SK-N-SH treated with all-trans-retinoic acid at 6 μM for 48 hours (cell line): ENCODE results near the gene HOXA6.
A peak's percentile ranks its signal among the peaks of the same experiment; 100 is the strongest.

Experiments used
- ATAC-seq: fragments of 200-7000 bp; cut with Tn5 transposase; 3 replicates; pipeline ENCODE4 v1.9.1; 2020; ENCODE audit warnings: mild to moderate bottlenecking, moderate library complexity
- BACH2 ChIP-seq: fragments of 250-450 bp; sonication (Bioruptor Pico); IDR thresholded peaks from 2 replicates; pipeline ENCODE4 v1.9.0; 2021; ENCODE audit warnings: mild to moderate bottlenecking, borderline replicate concordance
- ESRRG ChIP-seq: fragments of 250-450 bp; sonication (Bioruptor Pico); IDR thresholded peaks from 2 replicates; pipeline ENCODE4 v1.6.1; 2021; ENCODE audit warnings: mild to moderate bottlenecking
- GLIS3 ChIP-seq: fragments of 250-450 bp; sonication (Bioruptor Pico); IDR thresholded peaks from 2 replicates; pipeline ENCODE4 v1.5.0; 2020; ENCODE audit warnings: mild to moderate bottlenecking, moderate library complexity
- OSR1 ChIP-seq: fragments of 250-450 bp; sonication (Bioruptor Pico); IDR thresholded peaks from 2 replicates; pipeline ENCODE4 v1.8.0; 2022; ENCODE audit warnings: moderate library complexity, mild to moderate bottlenecking, inconsistent platforms
- PPARA ChIP-seq: fragments of 250-450 bp; sonication (Bioruptor Pico); IDR thresholded peaks from 2 replicates; pipeline ENCODE4 v1.5.0; 2020; ENCODE audit warnings: mild to moderate bottlenecking, borderline replicate concordance
- RARB ChIP-seq: fragments of 250-450 bp; sonication (Bioruptor Pico); IDR thresholded peaks from 2 replicates; pipeline ENCODE4 v1.8.0; 2021; ENCODE audit warnings: mild to moderate bottlenecking, moderate library complexity
- SNAI2 ChIP-seq: fragments of 250-450 bp; sonication (Bioruptor Pico); IDR thresholded peaks from 2 replicates; pipeline ENCODE4 v1.5.0; 2020; ENCODE audit warnings: mild to moderate bottlenecking, moderate library complexity
- TCF4 ChIP-seq: fragments of 250-450 bp; sonication (Bioruptor Pico); IDR thresholded peaks from 2 replicates; pipeline ENCODE4 v1.8.0; 2021; ENCODE audit warnings: mild to moderate bottlenecking, moderate library complexity, borderline replicate concordance
- TOX ChIP-seq: fragments of 250-450 bp; sonication (Bioruptor Pico); IDR thresholded peaks from 2 replicates; pipeline ENCODE4 v1.8.0; 2021; ENCODE audit warnings: mild to moderate bottlenecking, moderate library complexity, borderline replicate concordance
- ZFP3 ChIP-seq: fragments of 250-450 bp; sonication (Bioruptor Pico); IDR thresholded peaks from 2 replicates; pipeline ENCODE4 v1.5.0; 2020; ENCODE audit warnings: mild to moderate bottlenecking, moderate library complexity
- ZFP30 ChIP-seq: fragments of 450-650 bp; formaldehyde crosslinking; IDR thresholded peaks from 2 replicates; pipeline ENCODE4 v1.5.0; 2022; ENCODE audit warnings: mild to moderate bottlenecking, moderate library complexity
- ZNF565 ChIP-seq: fragments of 450-650 bp; formaldehyde crosslinking; conservative IDR thresholded peaks from 2 replicates; pipeline ENCODE4 v1.5.0; 2020; ENCODE audit warnings: low read depth, mild to moderate bottlenecking, moderate library complexity
- ZNF70 ChIP-seq: fragments of 450-650 bp; formaldehyde crosslinking; IDR thresholded peaks from 2 replicates; pipeline ENCODE4 v1.5.0; 2020; ENCODE audit warnings: mild to moderate bottlenecking, moderate library complexity
- ZNF8 ChIP-seq: fragments of 450-650 bp; formaldehyde crosslinking; IDR thresholded peaks from 2 replicates; pipeline ENCODE4 v1.5.0; 2020; ENCODE audit warnings: mild to moderate bottlenecking, moderate library complexity
- TF ChIP-seq, protein P1 (sequence below): fragments of 250-450 bp; sonication (Bioruptor Pico); IDR thresholded peaks from 2 replicates; pipeline ENCODE4 v1.8.0; 2020; ENCODE audit warnings: mild to moderate bottlenecking, moderate library complexity, borderline replicate concordance
- TF ChIP-seq, protein P2 (sequence below): fragments of 250-450 bp; sonication (Bioruptor Pico); IDR thresholded peaks from 2 replicates; pipeline ENCODE4 v1.8.0; 2021; ENCODE audit warnings: low read depth, mild to moderate bottlenecking, moderate library complexity, borderline replicate concordance
- TF ChIP-seq, protein P3 (sequence below): fragments of 250-450 bp; sonication (Bioruptor Pico); IDR thresholded peaks from 2 replicates; pipeline ENCODE4 v1.5.1; 2021; ENCODE audit warnings: mild to moderate bottlenecking, moderate library complexity
- TF ChIP-seq, protein P4 (sequence below): fragments of 250-450 bp; sonication (Bioruptor Pico); IDR thresholded peaks from 2 replicates; pipeline ENCODE4 v1.5.1; 2020; ENCODE audit warnings: low read depth, mild to moderate bottlenecking, moderate library complexity

Gene HOXA6

DNA sequence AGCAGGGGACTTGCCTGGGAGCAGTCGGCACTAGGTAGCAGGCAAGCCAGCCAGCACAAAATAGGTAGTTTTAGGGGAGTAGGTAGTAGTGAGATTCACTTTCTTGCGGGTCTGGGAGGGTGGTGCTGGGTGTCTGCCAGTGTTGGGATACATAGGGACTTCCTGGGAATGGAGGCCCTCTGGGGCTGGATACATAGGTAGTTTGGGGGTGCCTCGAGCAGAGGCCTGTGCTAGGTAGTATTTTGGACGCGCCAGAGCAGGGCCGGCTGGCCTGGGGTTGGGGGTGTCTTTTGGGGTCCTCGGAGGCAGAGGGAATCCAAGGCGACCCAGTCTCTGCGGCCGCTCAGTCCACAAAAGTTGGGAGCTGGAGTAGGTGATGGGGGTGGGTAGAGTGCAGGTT is 6.8 kb upstream of the HOXA6 start:
- TF ChIP-seq TCF4 (CRISPR knock-in tag) (no peak), ZNF565 (CRISPR knock-in tag) (no peak), GLIS3 (no peak), ZFP30 (CRISPR knock-in tag) (no peak), ESRRG (CRISPR knock-in tag) (no peak), RARB (CRISPR knock-in tag) (no peak), ZNF8 (no peak), BACH2 (no peak), ZFP3 (CRISPR knock-in tag) (no peak), PPARA (CRISPR knock-in tag) (no peak)
- TF ChIP-seq, protein P1, sequence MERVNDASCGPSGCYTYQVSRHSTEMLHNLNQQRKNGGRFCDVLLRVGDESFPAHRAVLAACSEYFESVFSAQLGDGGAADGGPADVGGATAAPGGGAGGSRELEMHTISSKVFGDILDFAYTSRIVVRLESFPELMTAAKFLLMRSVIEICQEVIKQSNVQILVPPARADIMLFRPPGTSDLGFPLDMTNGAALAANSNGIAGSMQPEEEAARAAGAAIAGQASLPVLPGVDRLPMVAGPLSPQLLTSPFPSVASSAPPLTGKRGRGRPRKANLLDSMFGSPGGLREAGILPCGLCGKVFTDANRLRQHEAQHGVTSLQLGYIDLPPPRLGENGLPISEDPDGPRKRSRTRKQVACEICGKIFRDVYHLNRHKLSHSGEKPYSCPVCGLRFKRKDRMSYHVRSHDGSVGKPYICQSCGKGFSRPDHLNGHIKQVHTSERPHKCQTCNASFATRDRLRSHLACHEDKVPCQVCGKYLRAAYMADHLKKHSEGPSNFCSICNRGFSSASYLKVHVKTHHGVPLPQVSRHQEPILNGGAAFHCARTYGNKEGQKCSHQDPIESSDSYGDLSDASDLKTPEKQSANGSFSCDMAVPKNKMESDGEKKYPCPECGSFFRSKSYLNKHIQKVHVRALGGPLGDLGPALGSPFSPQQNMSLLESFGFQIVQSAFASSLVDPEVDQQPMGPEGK (CRISPR knock-in tag), result no peak
- TF ChIP-seq, protein P2, sequence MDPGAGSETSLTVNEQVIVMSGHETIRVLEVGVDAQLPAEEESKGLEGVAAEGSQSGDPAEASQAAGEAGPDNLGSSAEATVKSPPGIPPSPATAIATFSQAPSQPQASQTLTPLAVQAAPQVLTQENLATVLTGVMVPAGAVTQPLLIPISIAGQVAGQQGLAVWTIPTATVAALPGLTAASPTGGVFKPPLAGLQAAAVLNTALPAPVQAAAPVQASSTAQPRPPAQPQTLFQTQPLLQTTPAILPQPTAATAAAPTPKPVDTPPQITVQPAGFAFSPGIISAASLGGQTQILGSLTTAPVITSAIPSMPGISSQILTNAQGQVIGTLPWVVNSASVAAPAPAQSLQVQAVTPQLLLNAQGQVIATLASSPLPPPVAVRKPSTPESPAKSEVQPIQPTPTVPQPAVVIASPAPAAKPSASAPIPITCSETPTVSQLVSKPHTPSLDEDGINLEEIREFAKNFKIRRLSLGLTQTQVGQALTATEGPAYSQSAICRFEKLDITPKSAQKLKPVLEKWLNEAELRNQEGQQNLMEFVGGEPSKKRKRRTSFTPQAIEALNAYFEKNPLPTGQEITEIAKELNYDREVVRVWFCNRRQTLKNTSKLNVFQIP (CRISPR knock-in tag), result no peak
- TF ChIP-seq, protein P3, sequence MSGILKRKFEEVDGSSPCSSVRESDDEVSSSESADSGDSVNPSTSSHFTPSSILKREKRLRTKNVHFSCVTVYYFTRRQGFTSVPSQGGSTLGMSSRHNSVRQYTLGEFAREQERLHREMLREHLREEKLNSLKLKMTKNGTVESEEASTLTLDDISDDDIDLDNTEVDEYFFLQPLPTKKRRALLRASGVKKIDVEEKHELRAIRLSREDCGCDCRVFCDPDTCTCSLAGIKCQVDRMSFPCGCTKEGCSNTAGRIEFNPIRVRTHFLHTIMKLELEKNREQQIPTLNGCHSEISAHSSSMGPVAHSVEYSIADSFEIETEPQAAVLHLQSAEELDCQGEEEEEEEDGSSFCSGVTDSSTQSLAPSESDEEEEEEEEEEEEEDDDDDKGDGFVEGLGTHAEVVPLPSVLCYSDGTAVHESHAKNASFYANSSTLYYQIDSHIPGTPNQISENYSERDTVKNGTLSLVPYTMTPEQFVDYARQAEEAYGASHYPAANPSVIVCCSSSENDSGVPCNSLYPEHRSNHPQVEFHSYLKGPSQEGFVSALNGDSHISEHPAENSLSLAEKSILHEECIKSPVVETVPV, result no peak
- TF ChIP-seq, protein P4, sequence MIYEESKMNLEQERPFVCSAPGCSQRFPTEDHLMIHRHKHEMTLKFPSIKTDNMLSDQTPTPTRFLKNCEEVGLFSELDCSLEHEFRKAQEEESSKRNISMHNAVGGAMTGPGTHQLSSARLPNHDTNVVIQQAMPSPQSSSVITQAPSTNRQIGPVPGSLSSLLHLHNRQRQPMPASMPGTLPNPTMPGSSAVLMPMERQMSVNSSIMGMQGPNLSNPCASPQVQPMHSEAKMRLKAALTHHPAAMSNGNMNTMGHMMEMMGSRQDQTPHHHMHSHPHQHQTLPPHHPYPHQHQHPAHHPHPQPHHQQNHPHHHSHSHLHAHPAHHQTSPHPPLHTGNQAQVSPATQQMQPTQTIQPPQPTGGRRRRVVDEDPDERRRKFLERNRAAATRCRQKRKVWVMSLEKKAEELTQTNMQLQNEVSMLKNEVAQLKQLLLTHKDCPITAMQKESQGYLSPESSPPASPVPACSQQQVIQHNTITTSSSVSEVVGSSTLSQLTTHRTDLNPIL (CRISPR knock-in tag), result no peak

DNA sequence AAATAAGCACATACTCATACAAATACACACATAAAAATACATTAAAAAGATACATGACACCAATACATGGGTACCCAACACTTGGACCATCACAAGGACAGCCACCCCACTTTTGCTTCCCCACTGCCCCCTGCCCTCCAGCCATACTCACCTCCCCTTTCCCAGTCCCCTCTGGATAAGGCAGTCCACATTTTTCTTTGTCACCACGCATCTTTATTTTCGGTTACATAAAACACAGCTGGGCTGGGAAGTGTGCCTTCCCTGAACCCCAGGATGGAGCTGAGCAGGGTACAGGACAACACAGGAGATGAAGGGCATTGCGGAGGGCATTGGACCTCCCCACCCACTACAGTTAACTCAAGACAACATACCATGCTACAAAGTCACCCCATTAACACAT is 6.0 kb upstream of the HOXA6 start:
- ATAC-seq, result no peak
- TF ChIP-seq TCF4 (CRISPR knock-in tag) (no peak), ZFP3 (CRISPR knock-in tag) (no peak)

More for the DNA sequence above, 6.8 kb upstream of the HOXA6 start:
- ATAC-seq, result no peak

DNA sequence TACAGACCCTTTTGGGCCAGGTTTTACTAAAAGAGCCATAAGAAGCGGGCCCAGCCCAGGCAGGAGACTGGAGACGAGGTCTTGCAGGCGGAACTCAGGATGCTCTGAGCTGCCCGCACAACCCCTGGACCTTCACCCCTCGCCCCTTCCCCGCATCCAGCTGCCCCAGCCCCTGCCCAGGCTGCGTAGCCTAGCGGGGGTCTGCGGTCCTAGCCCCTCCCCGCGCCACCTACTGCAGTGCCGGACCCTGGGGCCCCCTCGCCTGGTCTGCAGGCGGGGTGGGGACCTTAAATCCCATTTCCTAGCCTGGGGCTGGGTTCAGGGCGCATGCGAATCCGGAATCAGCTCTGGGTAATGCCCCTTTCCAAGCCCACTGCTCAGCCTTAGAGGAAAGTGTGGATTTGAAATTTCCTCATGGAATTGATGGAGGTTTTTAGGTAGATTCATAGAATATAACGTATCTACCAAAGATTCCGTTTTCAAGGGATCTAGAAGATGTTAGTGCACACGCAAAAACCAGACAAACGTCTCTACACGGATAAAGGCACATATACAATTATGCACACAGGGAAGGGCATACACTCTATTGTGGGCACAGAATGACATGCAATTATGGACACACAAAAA is 5.4 kb upstream of the HOXA6 start:
- ATAC-seq, result no peak
- TF ChIP-seq, protein P3, result no peak
- no peak for TF ChIP-seq SNAI2 (CRISPR knock-in tag)
- TF ChIP-seq ZNF70, result no peak
- TF ChIP-seq PPARA (CRISPR knock-in tag), result no peak
- TF ChIP-seq, protein P2 (CRISPR knock-in tag), result no peak
- TF ChIP-seq ESRRG (CRISPR knock-in tag), result no peak

DNA sequence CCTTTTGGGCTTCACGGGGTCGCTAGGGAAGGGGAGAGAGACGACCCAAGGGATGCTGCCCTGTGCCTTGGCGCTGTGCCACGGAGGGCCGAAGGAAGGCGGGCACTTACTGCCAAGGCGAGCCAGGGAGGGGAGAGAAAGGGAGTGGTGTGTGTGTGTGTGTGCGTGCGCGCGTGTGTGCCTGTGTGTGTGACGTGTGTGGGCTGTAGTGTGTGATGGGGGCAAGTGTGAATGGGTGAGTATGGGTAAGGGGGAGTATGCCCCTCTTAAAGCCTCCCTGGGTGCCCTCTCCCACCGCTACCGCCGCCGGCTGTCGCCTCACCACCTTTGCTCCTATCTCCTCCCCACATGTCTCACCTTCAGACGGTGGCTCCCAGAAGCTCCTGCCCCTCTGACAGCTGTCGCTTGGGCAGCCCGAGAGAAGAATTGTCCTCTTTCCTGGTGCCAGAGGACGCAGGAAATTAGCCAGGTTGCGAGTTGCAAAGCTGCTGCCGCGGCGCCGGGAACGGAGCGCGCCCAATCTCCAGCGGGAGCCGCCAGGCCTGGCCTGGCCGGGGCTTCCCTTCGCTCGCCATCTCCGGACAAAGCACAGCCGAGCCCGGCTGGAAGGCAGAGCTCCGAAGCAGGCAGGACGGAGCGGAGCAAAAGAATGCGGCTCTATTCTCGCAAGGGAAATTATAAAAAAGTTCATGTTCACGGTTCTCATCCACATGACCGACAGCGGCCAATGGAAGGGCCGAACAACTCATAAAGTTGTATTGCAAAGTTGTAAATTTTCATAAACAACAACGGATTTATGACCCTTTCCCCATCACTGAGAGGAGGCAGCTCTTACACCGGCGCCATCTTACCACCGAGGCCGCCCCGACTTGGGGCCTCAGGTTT is 4.6 kb upstream of the HOXA6 start, which contains the start of gene HOXA3:
Gene HOXA3 (minus strand): TSS at position 653 of the 885 bp plus-strand sequence. CDS start 41,943 bp downstream, outside the sequence.
- ATAC-seq, result peak; percentile 17
- TF ChIP-seq, protein P2 (CRISPR knock-in tag), result no peak
- TF ChIP-seq BACH2, result no peak
- TF ChIP-seq, protein P4 (CRISPR knock-in tag), result no peak
- TF ChIP-seq TCF4 (CRISPR knock-in tag), result no peak
- TF ChIP-seq ZNF8, result no peak
- TF ChIP-seq TOX, result no peak
- no peak for TF ChIP-seq GLIS3
- TF ChIP-seq ZNF70, result no peak
- no peak for TF ChIP-seq ZFP3 (CRISPR knock-in tag)
- no peak for TF ChIP-seq OSR1 (CRISPR knock-in tag)
